MG63 (cell line): Measurements from ENCODE around the gene FXN. TPM values are rescaled to one million over a fixed set of nuclear protein-coding genes. Genes with fewer than 3 reads are reported as not detected.
A peak's percentile ranks its signal among the peaks of the same experiment; 100 is the strongest.
"Not testable (repeated sequence)": the region's sequence is repeated elsewhere in the genome, so short reads cannot be mapped to it uniquely, and the experiment has no call there.

Experiments used
- DNase-seq: peaks from one replicate; pipeline ENCODE4 v3.0.0-alpha.2; 2020
- H3K27me3 ChIP-seq: fragments of 250-450 bp; sonication (Bioruptor Pico); 2 replicates; pipeline ENCODE4 v1.5.1; 2020; ENCODE audit warnings: mild to moderate bottlenecking, moderate library complexity
- H3K36me3 ChIP-seq: fragments of 250-450 bp; sonication (Bioruptor Pico); 2 replicates; pipeline ENCODE4 v1.5.1; 2020; ENCODE audit warnings: mild to moderate bottlenecking, moderate library complexity
- H3K4me3 ChIP-seq: fragments of 250-450 bp; sonication (Bioruptor Pico); 2 replicates; pipeline ENCODE4 v1.5.1; 2020; ENCODE audit warnings: mild to moderate bottlenecking, moderate library complexity
- H3K9me3 ChIP-seq: fragments of 250-450 bp; sonication (Bioruptor Pico); 2 replicates; pipeline ENCODE4 v1.5.1; 2020; ENCODE audit warnings: mild to moderate bottlenecking, moderate library complexity
- total RNA-seq: library from RNA; depleted of rRNA; stranded (reverse); fragments of >200 nt; shearing (Covaris generic); gene quantifications from 2 replicates; pipeline ENCODE4 v1.2.3, GENCODE V29; 2014; ENCODE audit warnings: low replicate concordance

Gene FXN
- total RNA-seq, 1 experiment from 2014 or later: 9.8 TPM

- Histone ChIP-seq H3K27me3 (no peaks in the 10 kb centered on the region), H3K4me3 (no peak overlapping the region), H3K36me3 (no peaks in the 10 kb centered on the region), H3K9me3 (no peaks in the 10 kb centered on the region)
- DNase-seq: no peak
Observed at GRCh38 chr9:69107771-69108170, 72.2 kb downstream of the FXN start.

- DNase-seq, H3K27me3 ChIP-seq, H3K4me3 ChIP-seq, H3K36me3 ChIP-seq, H3K9me3 ChIP-seq: not testable (repeated sequence)
Observed at GRCh38 chr9:69108706-69109105, 73.2 kb downstream of the FXN start.

GRCh38 chr9:69109152-69109551 lies 73.6 kb downstream of the FXN start:
- H3K9me3 ChIP-seq: no peaks in the 10 kb centered on the region
- H3K27me3 ChIP-seq: no peaks in the 10 kb centered on the region
- no peak for DNase-seq
- no peaks in the 10 kb centered on the region for H3K36me3 ChIP-seq
- H3K4me3 ChIP-seq: no peak overlapping the region

GRCh38 chr9:69112646-69113045 lies 77.1 kb downstream of the FXN start:
- not testable (repeated sequence) for H3K4me3 ChIP-seq, H3K27me3 ChIP-seq, H3K36me3 ChIP-seq, DNase-seq, H3K9me3 ChIP-seq

GRCh38 chr9:69115621-69116020 lies 80.1 kb downstream of the FXN start:
- Histone ChIP-seq H3K4me3 (no peak overlapping the region), H3K9me3 (no peaks in the 10 kb centered on the region), H3K36me3 (no peaks in the 10 kb centered on the region), H3K27me3 (no peaks in the 10 kb centered on the region)
- DNase-seq: no peak

- H3K36me3 ChIP-seq: no peaks in the 10 kb centered on the region
- no peaks in the 10 kb centered on the region for H3K9me3 ChIP-seq
- no peak overlapping the region for H3K4me3 ChIP-seq
- no peak for DNase-seq
- H3K27me3 ChIP-seq: no peaks in the 10 kb centered on the region
Observed at GRCh38 chr9:69118656-69119055, 83.1 kb downstream of the FXN start.

GRCh38 chr9:69120380-69121154 lies 85.0 kb downstream of the FXN start:
- no peak for DNase-seq
- H3K27me3 ChIP-seq: no peaks in the 10 kb centered on the region
- H3K4me3 ChIP-seq: no peak overlapping the region
- H3K36me3 ChIP-seq: no peaks in the 10 kb centered on the region
- no peaks in the 10 kb centered on the region for H3K9me3 ChIP-seq

- peak overlapping the region; percentile 49 for H3K4me3 ChIP-seq
- no peaks in the 10 kb centered on the region for H3K36me3 ChIP-seq
- H3K9me3 ChIP-seq: no peaks in the 10 kb centered on the region
- DNase-seq: peak; percentile 16
- no peaks in the 10 kb centered on the region for H3K27me3 ChIP-seq
Observed at GRCh38 chr9:69121155-69122081, 85.9 kb downstream of the FXN start.

GRCh38 chr9:69122082-69122548 lies 86.6 kb downstream of the FXN start:
- H3K4me3 ChIP-seq: peak overlapping the region; percentile 49
- no peaks in the 10 kb centered on the region for H3K36me3 ChIP-seq
- peak; percentile 63 for DNase-seq
- no peaks in the 10 kb centered on the region for H3K27me3 ChIP-seq
- H3K9me3 ChIP-seq: no peaks in the 10 kb centered on the region

- no peak for DNase-seq
- Histone ChIP-seq H3K36me3 (no peaks in the 10 kb centered on the region), H3K9me3 (no peaks in the 10 kb centered on the region), H3K27me3 (no peaks in the 10 kb centered on the region), H3K4me3 (peak overlapping the region; percentile 49)
Observed at GRCh38 chr9:69122549-69123141, 87.1 kb downstream of the FXN start.

- H3K27me3 ChIP-seq: no peaks in the 10 kb centered on the region
- no peak overlapping the region for H3K4me3 ChIP-seq
- DNase-seq: no peak
- no peaks in the 10 kb centered on the region for H3K36me3 ChIP-seq
- H3K9me3 ChIP-seq: no peaks in the 10 kb centered on the region
Observed at GRCh38 chr9:69130456-69131441, 95.2 kb downstream of the FXN start.

- H3K36me3 ChIP-seq: no peaks in the 10 kb centered on the region
- H3K27me3 ChIP-seq: no peaks in the 10 kb centered on the region
- no peak overlapping the region for H3K4me3 ChIP-seq
- no peaks in the 10 kb centered on the region for H3K9me3 ChIP-seq
- peak; percentile 15 for DNase-seq
Observed at GRCh38 chr9:69131682-69132081, 96.1 kb downstream of the FXN start.

- Histone ChIP-seq H3K36me3 (no peaks in the 10 kb centered on the region), H3K27me3 (no peaks in the 10 kb centered on the region), H3K4me3 (no peak overlapping the region), H3K9me3 (no peaks in the 10 kb centered on the region)
- DNase-seq: no peak
Observed at GRCh38 chr9:69132361-69132760, 96.8 kb downstream of the FXN start.

- H3K27me3 ChIP-seq: no peaks in the 10 kb centered on the region
- DNase-seq: no peak
- H3K36me3 ChIP-seq: no peaks in the 10 kb centered on the region
- no peak overlapping the region for H3K4me3 ChIP-seq
- H3K9me3 ChIP-seq: no peaks in the 10 kb centered on the region
Observed at GRCh38 chr9:69134412-69134811, 98.9 kb downstream of the FXN start.

- H3K36me3 ChIP-seq: no peaks in the 10 kb centered on the region
- H3K4me3 ChIP-seq: no peak overlapping the region
- H3K27me3 ChIP-seq: no peaks in the 10 kb centered on the region
- no peaks in the 10 kb centered on the region for H3K9me3 ChIP-seq
- DNase-seq: no peak
Observed at GRCh38 chr9:69136185-69136584, 100.6 kb downstream of the FXN start.

GRCh38 chr9:69136779-69137178 lies 101.2 kb downstream of the FXN start:
- Histone ChIP-seq H3K9me3 (no peaks in the 10 kb centered on the region), H3K27me3 (no peaks in the 10 kb centered on the region)
- no peak for DNase-seq

More at GRCh38 chr9:69136779-69137178, 101.2 kb downstream of the FXN start:
- Histone ChIP-seq H3K4me3 (no peak overlapping the region), H3K36me3 (no peaks in the 10 kb centered on the region)
